ENCODE results near the gene PLD6. TPM values are rescaled to one million over a fixed set of nuclear protein-coding genes. Genes with fewer than 3 reads are reported as not detected.
A peak's percentile ranks its signal among the peaks of the same experiment; 100 is the strongest.
"Not testable (repeated sequence)": the region's sequence is repeated elsewhere in the genome, so short reads cannot be mapped to it uniquely, and the experiment has no call there.

Gene PLD6
- total and polyA plus RNA-seq, 8 donors, result 1.1 to 3.0 (median 1.4) TPM; not detected in 2

- Histone ChIP-seq H3K9me3 (no peaks in the 10 kb centered on the region), H3K27ac (peak overlapping the region in 3 of 5 donors; percentile 11 to 42 (median 31)), H3K36me3 (peaks cover 12 to 77% (median 68%) of the 10 kb centered on the region in 4 donors), H3K4me3 (no peak overlapping the region), H3K4me1 (peaks cover 29 to 61% (median 45%) of the 10 kb centered on the region in 4 donors), H3K27me3 (no peaks in the 10 kb centered on the region)
- WGBS, 5 donors, result 51 to 58% (median 55%) methylated on average over 14 of the region's 14 CpGs
- DNase-seq, result no peak
- no peak for TF ChIP-seq POLR2AphosphoS5 (IDR thresholded peaks at IDR 0.05)
- TF ChIP-seq, protein P1, sequence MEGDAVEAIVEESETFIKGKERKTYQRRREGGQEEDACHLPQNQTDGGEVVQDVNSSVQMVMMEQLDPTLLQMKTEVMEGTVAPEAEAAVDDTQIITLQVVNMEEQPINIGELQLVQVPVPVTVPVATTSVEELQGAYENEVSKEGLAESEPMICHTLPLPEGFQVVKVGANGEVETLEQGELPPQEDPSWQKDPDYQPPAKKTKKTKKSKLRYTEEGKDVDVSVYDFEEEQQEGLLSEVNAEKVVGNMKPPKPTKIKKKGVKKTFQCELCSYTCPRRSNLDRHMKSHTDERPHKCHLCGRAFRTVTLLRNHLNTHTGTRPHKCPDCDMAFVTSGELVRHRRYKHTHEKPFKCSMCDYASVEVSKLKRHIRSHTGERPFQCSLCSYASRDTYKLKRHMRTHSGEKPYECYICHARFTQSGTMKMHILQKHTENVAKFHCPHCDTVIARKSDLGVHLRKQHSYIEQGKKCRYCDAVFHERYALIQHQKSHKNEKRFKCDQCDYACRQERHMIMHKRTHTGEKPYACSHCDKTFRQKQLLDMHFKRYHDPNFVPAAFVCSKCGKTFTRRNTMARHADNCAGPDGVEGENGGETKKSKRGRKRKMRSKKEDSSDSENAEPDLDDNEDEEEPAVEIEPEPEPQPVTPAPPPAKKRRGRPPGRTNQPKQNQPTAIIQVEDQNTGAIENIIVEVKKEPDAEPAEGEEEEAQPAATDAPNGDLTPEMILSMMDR (IDR thresholded peaks at IDR 0.05), result no peak
- TF ChIP-seq POLR2A (IDR thresholded peaks at IDR 0.05), result no peak
- no peak for TF ChIP-seq EP300 (IDR thresholded peaks at IDR 0.05)
- intact Hi-C loops (cut with DNase I; ENCODE audit: low total_unique reads), result no loop called here
Measured at GRCh38 chr17:17186551-17187505, 19.3 kb downstream of the PLD6 start.

DNA sequence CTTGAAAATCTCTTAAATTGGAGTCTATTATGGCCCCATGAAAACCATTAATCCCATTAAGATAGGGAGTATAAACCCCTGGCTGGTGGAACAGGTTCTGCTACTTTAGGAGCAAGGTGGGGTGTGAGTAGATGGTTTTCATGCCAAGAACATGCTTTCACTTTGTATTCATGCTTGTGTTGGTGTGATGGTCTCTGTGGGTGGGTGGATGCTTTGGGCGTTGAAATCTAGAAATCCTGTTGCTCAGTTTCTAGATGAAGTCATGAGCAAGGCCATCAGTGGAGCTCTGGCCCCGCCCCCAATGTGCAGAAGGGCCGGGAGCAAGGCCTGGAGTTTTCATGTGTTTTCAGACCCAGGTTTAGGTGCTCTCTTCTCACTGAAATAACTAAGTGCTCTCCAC is 20.1 kb downstream of the PLD6 start:
- Histone ChIP-seq H3K36me3 (peaks cover 20 to 84% (median 73%) of the 10 kb centered on the region in 4 donors), H3K27ac (peak overlapping the region in 3 of 5 donors; percentile 11 to 42 (median 31)), H3K4me1 (peaks cover 22 to 53% (median 40%) of the 10 kb centered on the region in 4 donors), H3K27me3 (no peaks in the 10 kb centered on the region), H3K4me3 (no peak overlapping the region), H3K9me3 (no peaks in the 10 kb centered on the region)
- peak; percentile 29 to 88 for DNase-seq
- WGBS, 5 donors, result 16 to 39% (median 32%) methylated on average over 3 of the region's 3 CpGs
- intact Hi-C loops (cut with DNase I; ENCODE audit: low total_unique reads), result no loop called here
- peak in 1 of 3 donors; percentile 28 for TF ChIP-seq POLR2AphosphoS5 (IDR thresholded peaks at IDR 0.05)
- TF ChIP-seq, protein P1 (IDR thresholded peaks at IDR 0.05), result no peak

- H3K9me3 ChIP-seq; intact Hi-C loops (cut with DNase I; ENCODE audit: low total_unique reads); H3K4me3 ChIP-seq; DNase-seq; H3K27me3 ChIP-seq: not testable (repeated sequence)
- Histone ChIP-seq H3K27ac (peak overlapping the region in 3 of 5 donors; percentile 17 to 42 (median 31)), H3K36me3 (peaks cover 29 to 93% (median 81%) of the 10 kb centered on the region in 4 donors), H3K4me1 (peaks cover 16 to 45% (median 35%) of the 10 kb centered on the region in 4 donors)
- 62 to 72% (median 65%) methylated on average over 13 of the region's 13 CpGs for WGBS, 5 donors
Measured at GRCh38 chr17:17184985-17185757, 21.0 kb downstream of the PLD6 start.

GRCh38 chr17:17183744-17184143 is 22.4 kb downstream of the PLD6 start:
- H3K4me1 ChIP-seq, result peaks cover 8 to 37% (median 30%) of the 10 kb centered on the region in 4 donors
- 85 to 94% (median 90%) methylated on average over 4 of the region's 4 CpGs for WGBS, 5 donors
- H3K27ac ChIP-seq, result peak overlapping the region in 1 of 5 donors; percentile 4
- DNase-seq, result no peak
- no peaks in the 10 kb centered on the region for H3K27me3 ChIP-seq
- no peak overlapping the region for H3K4me3 ChIP-seq
- TF ChIP-seq EP300 (IDR thresholded peaks at IDR 0.05) (no peak), POLR2AphosphoS5 (IDR thresholded peaks at IDR 0.05) (no peak), POLR2A (IDR thresholded peaks at IDR 0.05) (no peak)
- TF ChIP-seq, protein P1 (IDR thresholded peaks at IDR 0.05), result no peak
- intact Hi-C loops (cut with DNase I; ENCODE audit: low total_unique reads), result no loop called here
- no peaks in the 10 kb centered on the region for H3K9me3 ChIP-seq
- peaks cover 43 to 95% (median 83%) of the 10 kb centered on the region in 4 donors for H3K36me3 ChIP-seq
